IPS-18a (cell line): ENCODE measurements around the gene QPCTL.
A peak's percentile ranks its signal among the peaks of the same experiment; 100 is the strongest.
"Not testable (repeated sequence)": the region's sequence is repeated elsewhere in the genome, so short reads cannot be mapped to it uniquely, and the experiment has no call there.

Experiments
- H3K27ac ChIP-seq: one replicate; pipeline ENCODE4 v1.5.1; 2013; ENCODE audit warnings: low read length
- H3K27me3 ChIP-seq: one replicate; pipeline ENCODE4 v1.6.1; 2013; ENCODE audit warnings: mild to moderate bottlenecking, low read length; ENCODE audit not compliant: control insufficient read depth, insufficient read depth
- H3K36me3 ChIP-seq: one replicate; pipeline ENCODE4 v1.6.1; 2013; ENCODE audit warnings: low read depth, low read length; ENCODE audit not compliant: control insufficient read depth
- H3K4me1 ChIP-seq: one replicate; pipeline ENCODE4 v1.6.1; 2013; ENCODE audit warnings: low read depth, low read length; ENCODE audit not compliant: control insufficient read depth
- H3K4me3 ChIP-seq: one replicate; pipeline ENCODE4 v1.5.1; 2013; ENCODE audit warnings: low read length
- H3K9ac ChIP-seq: one replicate; pipeline ENCODE4 v1.6.1; 2013; ENCODE audit warnings: mild to moderate bottlenecking, low read length, moderate library complexity
- H3K9me3 ChIP-seq: one replicate; pipeline ENCODE4 v1.6.1; 2013; ENCODE audit warnings: low read depth, low read length; ENCODE audit not compliant: control insufficient read depth

QPCTL gene

GRCh38 chr19:45711851-45712698 is 19.6 kb downstream of the QPCTL start:
- Histone ChIP-seq H3K27ac (no peak overlapping the region), H3K27me3 (no peaks in the 10 kb centered on the region), H3K36me3 (peaks cover 3% of the 10 kb centered on the region)

GRCh38 chr19:45712699-45713067 is 20.2 kb downstream of the QPCTL start:
- Histone ChIP-seq H3K4me1 (peaks cover 7% of the 10 kb centered on the region), H3K27ac (no peak overlapping the region), H3K9me3 (no peaks in the 10 kb centered on the region), H3K4me3 (no peak overlapping the region), H3K9ac (no peak overlapping the region), H3K27me3 (no peaks in the 10 kb centered on the region), H3K36me3 (peaks cover 3% of the 10 kb centered on the region)

More at GRCh38 chr19:45711851-45712698, 19.6 kb downstream of the QPCTL start:
- no peak overlapping the region for H3K4me3 ChIP-seq
- H3K9ac ChIP-seq: no peak overlapping the region
- H3K4me1 ChIP-seq: peaks cover 7% of the 10 kb centered on the region
- no peaks in the 10 kb centered on the region for H3K9me3 ChIP-seq

- Histone ChIP-seq H3K27me3 (no peaks in the 10 kb centered on the region), H3K27ac (no peak overlapping the region), H3K4me3 (no peak overlapping the region), H3K36me3 (peaks cover 3% of the 10 kb centered on the region), H3K9me3 (no peaks in the 10 kb centered on the region), H3K4me1 (peaks cover 12% of the 10 kb centered on the region), H3K9ac (no peak overlapping the region)
Measured at GRCh38 chr19:45713141-45713540, 20.7 kb downstream of the QPCTL start.

GRCh38 chr19:45715139-45715538 is 22.7 kb downstream of the QPCTL start:
- H3K27ac ChIP-seq: no peak overlapping the region
- H3K4me3 ChIP-seq: no peak overlapping the region
- peaks cover 10% of the 10 kb centered on the region for H3K36me3 ChIP-seq
- H3K4me1 ChIP-seq: peaks cover 18% of the 10 kb centered on the region
- no peak overlapping the region for H3K9ac ChIP-seq
- H3K27me3 ChIP-seq: no peaks in the 10 kb centered on the region
- H3K9me3 ChIP-seq: no peaks in the 10 kb centered on the region

- Histone ChIP-seq H3K4me3 (peak overlapping the region; percentile 70), H3K4me1 (peaks cover 18% of the 10 kb centered on the region), H3K9ac (peak overlapping the region; percentile 92), H3K27me3 (no peaks in the 10 kb centered on the region), H3K27ac (peak overlapping the region; percentile 83), H3K36me3 (peaks cover 10% of the 10 kb centered on the region), H3K9me3 (no peaks in the 10 kb centered on the region)
Measured at GRCh38 chr19:45716359-45717130, 24.1 kb downstream of the QPCTL start.

GRCh38 chr19:45717131-45717982 is 24.9 kb downstream of the QPCTL start:
- Histone ChIP-seq H3K9me3 (no peaks in the 10 kb centered on the region), H3K9ac (peak overlapping the region; percentile 95), H3K4me1 (peaks cover 18% of the 10 kb centered on the region), H3K27ac (peak overlapping the region; percentile 97), H3K36me3 (peaks cover 8% of the 10 kb centered on the region), H3K27me3 (no peaks in the 10 kb centered on the region), H3K4me3 (peak overlapping the region; percentile 86)

GRCh38 chr19:45717983-45718650 is 25.7 kb downstream of the QPCTL start:
- peaks cover 18% of the 10 kb centered on the region for H3K4me1 ChIP-seq
- H3K9ac ChIP-seq: peak overlapping the region; percentile 95
- H3K4me3 ChIP-seq: peak overlapping the region; percentile 86
- peaks cover 8% of the 10 kb centered on the region for H3K36me3 ChIP-seq
- no peaks in the 10 kb centered on the region for H3K9me3 ChIP-seq
- H3K27me3 ChIP-seq: no peaks in the 10 kb centered on the region
- H3K27ac ChIP-seq: peak overlapping the region; percentile 97

- H3K4me3 ChIP-seq, H3K9ac ChIP-seq, H3K27ac ChIP-seq, H3K9me3 ChIP-seq, H3K27me3 ChIP-seq: not testable (repeated sequence)
- peaks cover 18% of the 10 kb centered on the region for H3K4me1 ChIP-seq
- H3K36me3 ChIP-seq: peaks cover 13% of the 10 kb centered on the region
Measured at GRCh38 chr19:45720065-45720464, 27.6 kb downstream of the QPCTL start.

GRCh38 chr19:45728683-45729082 is 36.2 kb downstream of the QPCTL start:
- not testable (repeated sequence) for H3K4me3 ChIP-seq, H3K9ac ChIP-seq, H3K27ac ChIP-seq, H3K9me3 ChIP-seq, H3K36me3 ChIP-seq, H3K27me3 ChIP-seq, H3K4me1 ChIP-seq

GRCh38 chr19:45729800-45730290 is 37.4 kb downstream of the QPCTL start:
- H3K4me3 ChIP-seq: peak overlapping the region; percentile 74
- peak overlapping the region; percentile 82 for H3K9ac ChIP-seq
- H3K36me3 ChIP-seq: no peaks in the 10 kb centered on the region
- peak overlapping the region; percentile 5 for H3K27ac ChIP-seq
- H3K27me3 ChIP-seq: no peaks in the 10 kb centered on the region
- no peaks in the 10 kb centered on the region for H3K9me3 ChIP-seq
- H3K4me1 ChIP-seq: peaks cover 5% of the 10 kb centered on the region
